SK-N-SH (cell line): ENCODE results near the gene CDK6. TPM values are rescaled to one million over a fixed set of nuclear protein-coding genes. Genes with fewer than 3 reads are reported as not detected.

Experiments used
- CTCF ChIA-PET: fragments of 300-600, 350-600 bp; formaldehyde crosslinking; extraction: SDS; loops from one replicate; lab custom pipeline; 2021; lab: Yijun Ruan, JAX
- POLR2A ChIA-PET: fragments of 350-600 bp; sonication (Branson Sonifier 250); formaldehyde crosslinking; extraction: SDS; loops from one replicate; lab custom pipeline; 2020; ENCODE audit warnings: antibody characterized with exemption, inconsistent platforms; lab: Yijun Ruan, JAX
- DNase-seq: peaks from one replicate; pipeline ENCODE4 v3.0.0; 2012
- H2AFZ ChIP-seq: fragments of 200-600 bp; sonication (generic); 2 replicates; pipeline ENCODE4 v1.8.1; 2016; ENCODE audit warnings: antibody characterized with exemption, mild to moderate bottlenecking, low read depth
- H3F3A ChIP-seq: fragments of 200-600 bp; sonication (generic); replicated peaks from 2 replicates; pipeline ENCODE3; 2016; ENCODE audit warnings: antibody characterized with exemption, mild to moderate bottlenecking; ENCODE audit not compliant: insufficient read depth
- H3K27ac ChIP-seq, 2 experiments: fragments of 200-500 bp in 1 of 2; fragments of 200-600 bp in 1 of 2; sonication (Bioruptor generic) in 1 of 2; sonication (generic), shearing (Covaris generic) in 1 of 2; 2 replicates each; pipeline versions ENCODE4 v1.5.1 to v1.6.1; 2014 to 2016; ENCODE audit warnings: low read depth in 2 of 2, inconsistent platforms in 1 of 2, low read length in 1 of 2, mild to moderate bottlenecking in 1 of 2, mixed read lengths in 1 of 2
- H3K27me3 ChIP-seq: fragments of 200-600 bp; sonication (generic), shearing (Covaris generic); 2 replicates; pipeline ENCODE4 v1.6.1; 2016; ENCODE audit warnings: mixed run types; ENCODE audit not compliant: insufficient read depth
- H3K36me3 ChIP-seq, 2 experiments: fragments of 200-500 bp in 1 of 2; fragments of 200-600 bp in 1 of 2; sonication (Bioruptor generic) in 1 of 2; sonication (generic) in 1 of 2; replicated peaks in 1 of 2; 2 replicates each; pipeline versions ENCODE3 to v1.5.1; 2014 to 2016; ENCODE audit warnings: low read length in 1 of 2, mild to moderate bottlenecking in 1 of 2; ENCODE audit not compliant: insufficient read depth in 2 of 2, control insufficient read depth in 1 of 2
- H3K4me1 ChIP-seq, 2 experiments: fragments of 200-500 bp in 1 of 2; fragments of 200-600 bp in 1 of 2; sonication (Bioruptor generic) in 1 of 2; sonication (generic), shearing (Covaris generic) in 1 of 2; 2 replicates each; pipeline versions ENCODE4 v1.5.1 to v1.6.1; 2014 to 2016; ENCODE audit warnings: low read depth in 1 of 2, low read length in 1 of 2, mixed run types in 1 of 2; ENCODE audit not compliant: insufficient read depth in 2 of 2, control insufficient read depth in 1 of 2
- H3K4me2 ChIP-seq: fragments of 200-600 bp; sonication (generic), shearing (Covaris generic); 2 replicates; pipeline ENCODE4 v1.6.1; 2017; ENCODE audit warnings: mixed run types
- H3K4me3 ChIP-seq, 2 experiments: fragments of 200-500 bp in 1 of 2; fragments of 200-600 bp in 1 of 2; sonication (Bioruptor generic) in 1 of 2; sonication (generic), shearing (Covaris generic) in 1 of 2; 2 replicates each; pipeline versions ENCODE4 v1.5.1 to v1.8.1; 2014 to 2016; ENCODE audit warnings: low read depth in 2 of 2, inconsistent platforms in 1 of 2, low read length in 1 of 2, mild to moderate bottlenecking in 1 of 2, mixed read lengths in 1 of 2, moderate library complexity in 1 of 2
- H3K79me2 ChIP-seq: fragments of 200-600 bp; sonication (generic); 2 replicates; pipeline ENCODE4 v1.8.1; 2017; ENCODE audit warnings: mild to moderate bottlenecking; ENCODE audit not compliant: insufficient read depth
- H3K9ac ChIP-seq: fragments of 200-600 bp; sonication (generic); 2 replicates; pipeline ENCODE4 v1.6.1; 2017; ENCODE audit warnings: mixed run types
- H3K9me2 ChIP-seq: fragments of 200-600 bp; sonication (generic); 2 replicates; pipeline ENCODE4 v1.6.1; 2017; ENCODE audit warnings: mixed run types
- H3K9me3 ChIP-seq: fragments of 200-600 bp; sonication (generic); 2 replicates; pipeline ENCODE4 v1.6.1; 2017; ENCODE audit warnings: mixed run types, mild to moderate bottlenecking, moderate library complexity
- H4K20me1 ChIP-seq: fragments of 200-600 bp; sonication (generic); 2 replicates; pipeline ENCODE4 v1.6.1; 2017; ENCODE audit warnings: mild to moderate bottlenecking, mixed run types; ENCODE audit not compliant: insufficient read depth
- EP300 ChIP-seq, 2 experiments: IDR thresholded peaks; 2 replicates each; pipeline versions ENCODE4 v1.4.0 to v1.6.1; 2012; ENCODE audit warnings: borderline replicate concordance in 1 of 2, low read depth in 1 of 2, low read length in 1 of 2
- EZH2phosphoT487 ChIP-seq: fragments of 200-600 bp; sonication (generic); IDR thresholded peaks from 2 replicates; pipeline ENCODE4 v1.6.1; 2017; ENCODE audit warnings: low read depth, mixed run types, mild to moderate bottlenecking, antibody characterized with exemption, moderate library complexity, borderline replicate concordance
- FOXM1 ChIP-seq: IDR thresholded peaks from 2 replicates; pipeline ENCODE4 v1.4.0; 2012; ENCODE audit warnings: low read depth, mild to moderate bottlenecking
- GABPA ChIP-seq: IDR thresholded peaks from 2 replicates; pipeline ENCODE4 v1.4.0; 2012; ENCODE audit warnings: low read depth, mild to moderate bottlenecking
- GATA2 ChIP-seq: sonication (generic); formaldehyde crosslinking; IDR thresholded peaks from 2 replicates; pipeline ENCODE4 v1.5.0; 2020; ENCODE audit warnings: mild to moderate bottlenecking, missing genetic modification reagents
- JUND ChIP-seq: IDR thresholded peaks from 2 replicates; pipeline ENCODE4 v1.4.0; 2012
- MXI1 ChIP-seq: IDR thresholded peaks from 2 replicates; pipeline ENCODE4 v1.6.1; 2012; ENCODE audit warnings: mild to moderate bottlenecking, low read depth, low read length, improper control_type of control experiment
- NFIC ChIP-seq: IDR thresholded peaks from 2 replicates; pipeline ENCODE4 v1.4.0; 2012; ENCODE audit warnings: borderline replicate concordance
- NRF1 ChIP-seq: IDR thresholded peaks from 2 replicates; pipeline ENCODE4 v1.6.1; 2012; ENCODE audit warnings: low read depth, mild to moderate bottlenecking, low read length
- RFX5 ChIP-seq: IDR thresholded peaks from 2 replicates; pipeline ENCODE4 v1.6.1; 2012; ENCODE audit warnings: mild to moderate bottlenecking, improper control_type of control experiment, low read length
- RXRA ChIP-seq: IDR thresholded peaks from 2 replicates; pipeline ENCODE4 v1.4.0; 2012; ENCODE audit warnings: low read depth, mild to moderate bottlenecking, borderline replicate concordance
- SMC3 ChIP-seq: IDR thresholded peaks from 2 replicates; pipeline ENCODE4 v1.6.1; 2012; ENCODE audit warnings: low read depth, low read length, improper control_type of control experiment
- TAF1 ChIP-seq: IDR thresholded peaks from 2 replicates; pipeline ENCODE4 v1.6.1; 2012; ENCODE audit warnings: low read depth, mild to moderate bottlenecking, low read length, moderate library complexity, borderline replicate concordance
- TCF12 ChIP-seq: IDR thresholded peaks from 2 replicates; pipeline ENCODE4 v1.4.0; 2012
- WGBS: methylation state at CpG from one replicate; pipeline ENCODE4 v1.1.6; 2017; ENCODE audit warnings: low lambda C conversion rate; 5-methylcytosine and 5-hydroxymethylcytosine counted together
- polyA plus RNA-seq, 3 experiments: library from polyadenylated mRNA; depleted of rRNA; stranded (reverse); fragments of >200 nt; gene quantifications; 2 replicates each; pipeline ENCODE4 v1.2.3, GENCODE V29; 2012
- TF ChIP-seq, protein P1 (sequence below): IDR thresholded peaks from 2 replicates; pipeline ENCODE4; 2012
- TF ChIP-seq, protein P2 (sequence below): fragments of 200-600 bp; sonication (generic); IDR thresholded peaks from 2 replicates; pipeline ENCODE4 v1.6.1; 2017; ENCODE audit warnings: antibody characterized with exemption, mild to moderate bottlenecking, moderate library complexity
- TF ChIP-seq, protein P3 (sequence below): fragments of 150-350 bp; IDR thresholded peaks from 2 replicates; pipeline ENCODE4 v1.6.1; 2016; ENCODE audit warnings: mild to moderate bottlenecking, low read depth, low read length
- TF ChIP-seq, protein P4 (sequence below): IDR thresholded peaks from 2 replicates; pipeline ENCODE4 v1.4.0; 2012; ENCODE audit warnings: low read depth, borderline replicate concordance

The CDK6 gene
- polyA plus RNA-seq, 1 of the 3 experiments (the other 2 are of a cell fraction) = 30.3 TPM

DNA sequence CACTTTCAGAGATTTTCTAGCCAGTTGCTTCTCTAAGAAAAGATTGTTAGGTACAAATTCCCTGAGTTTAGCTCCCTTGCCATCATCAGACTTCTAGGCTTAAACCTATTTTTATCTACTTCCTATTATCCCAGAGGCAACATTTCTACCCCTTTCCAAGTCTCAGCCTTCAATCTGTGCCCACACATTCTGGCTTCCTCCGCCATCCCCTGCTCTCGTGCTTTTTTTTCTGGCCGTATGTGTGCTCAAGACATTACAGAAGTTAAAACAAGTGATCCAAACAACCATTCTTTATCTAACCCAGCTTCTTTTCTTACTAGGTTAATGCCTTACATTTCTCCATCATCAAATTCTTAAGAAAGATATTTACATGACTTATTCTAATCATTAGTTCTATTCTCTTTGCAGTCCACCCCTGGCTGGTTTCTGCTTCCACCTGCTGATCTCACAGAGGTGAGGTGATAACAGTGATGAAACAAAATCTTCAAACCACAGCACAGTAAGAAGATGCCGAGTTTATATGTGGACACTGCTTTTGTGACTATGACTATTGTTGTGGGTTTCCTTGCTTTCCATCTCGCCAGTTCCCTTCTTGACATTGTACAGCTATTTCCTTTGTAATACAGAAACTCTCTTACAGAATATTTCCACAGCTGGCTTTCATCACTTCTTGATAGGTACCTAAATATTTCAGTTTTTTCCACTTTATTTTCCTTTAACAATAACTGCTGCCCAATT, 18.3 kb upstream of the CDK6 start:
- no peak for DNase-seq
- WGBS = 79% methylated on average over 5 of the region's 5 CpGs
- TF ChIP-seq, protein P1, sequence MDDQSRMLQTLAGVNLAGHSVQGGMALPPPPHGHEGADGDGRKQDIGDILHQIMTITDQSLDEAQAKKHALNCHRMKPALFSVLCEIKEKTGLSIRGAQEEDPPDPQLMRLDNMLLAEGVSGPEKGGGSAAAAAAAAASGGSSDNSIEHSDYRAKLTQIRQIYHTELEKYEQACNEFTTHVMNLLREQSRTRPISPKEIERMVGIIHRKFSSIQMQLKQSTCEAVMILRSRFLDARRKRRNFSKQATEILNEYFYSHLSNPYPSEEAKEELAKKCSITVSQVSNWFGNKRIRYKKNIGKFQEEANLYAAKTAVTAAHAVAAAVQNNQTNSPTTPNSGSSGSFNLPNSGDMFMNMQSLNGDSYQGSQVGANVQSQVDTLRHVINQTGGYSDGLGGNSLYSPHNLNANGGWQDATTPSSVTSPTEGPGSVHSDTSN = no peak
- TF ChIP-seq TCF12 = peak; percentile 32
- TF ChIP-seq NRF1 = no peak
- TF ChIP-seq, protein P2, sequence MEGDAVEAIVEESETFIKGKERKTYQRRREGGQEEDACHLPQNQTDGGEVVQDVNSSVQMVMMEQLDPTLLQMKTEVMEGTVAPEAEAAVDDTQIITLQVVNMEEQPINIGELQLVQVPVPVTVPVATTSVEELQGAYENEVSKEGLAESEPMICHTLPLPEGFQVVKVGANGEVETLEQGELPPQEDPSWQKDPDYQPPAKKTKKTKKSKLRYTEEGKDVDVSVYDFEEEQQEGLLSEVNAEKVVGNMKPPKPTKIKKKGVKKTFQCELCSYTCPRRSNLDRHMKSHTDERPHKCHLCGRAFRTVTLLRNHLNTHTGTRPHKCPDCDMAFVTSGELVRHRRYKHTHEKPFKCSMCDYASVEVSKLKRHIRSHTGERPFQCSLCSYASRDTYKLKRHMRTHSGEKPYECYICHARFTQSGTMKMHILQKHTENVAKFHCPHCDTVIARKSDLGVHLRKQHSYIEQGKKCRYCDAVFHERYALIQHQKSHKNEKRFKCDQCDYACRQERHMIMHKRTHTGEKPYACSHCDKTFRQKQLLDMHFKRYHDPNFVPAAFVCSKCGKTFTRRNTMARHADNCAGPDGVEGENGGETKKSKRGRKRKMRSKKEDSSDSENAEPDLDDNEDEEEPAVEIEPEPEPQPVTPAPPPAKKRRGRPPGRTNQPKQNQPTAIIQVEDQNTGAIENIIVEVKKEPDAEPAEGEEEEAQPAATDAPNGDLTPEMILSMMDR = no peak
- no peak for TF ChIP-seq NFIC
- no peak for TF ChIP-seq JUND
- Histone ChIP-seq H4K20me1 (no peaks in the 10 kb centered on the region), H3K9me2 (no peaks in the 10 kb centered on the region), H3K9me3 (no peaks in the 10 kb centered on the region), H3K4me2 (no peak overlapping the region), H3K27me3 (no peaks in the 10 kb centered on the region), H3K4me1 (no peaks in the 10 kb centered on the region; a peak in 1 of 4 replicates), H3K36me3 (no peaks in the 10 kb centered on the region), H3K4me3 (no peak overlapping the region), H3K79me2 (no peaks in the 10 kb centered on the region), H3K9ac (no peak overlapping the region), H3K27ac (peak overlapping the region in 1 of 2 experiments; percentile 28; a peak in 1 of 4 replicates), H2AFZ (no peak overlapping the region), H3F3A (no peaks in the 10 kb centered on the region)
- ChIA-PET CTCF (interaction anchor here (0.7 to 1.4 kb wide), 6 partner anchors 8 to 234 kb away, joined by 3 to 4 read pairs (median 3); no protein-coding TSS in a partner anchor), POLR2A (no interaction called here)

DNA sequence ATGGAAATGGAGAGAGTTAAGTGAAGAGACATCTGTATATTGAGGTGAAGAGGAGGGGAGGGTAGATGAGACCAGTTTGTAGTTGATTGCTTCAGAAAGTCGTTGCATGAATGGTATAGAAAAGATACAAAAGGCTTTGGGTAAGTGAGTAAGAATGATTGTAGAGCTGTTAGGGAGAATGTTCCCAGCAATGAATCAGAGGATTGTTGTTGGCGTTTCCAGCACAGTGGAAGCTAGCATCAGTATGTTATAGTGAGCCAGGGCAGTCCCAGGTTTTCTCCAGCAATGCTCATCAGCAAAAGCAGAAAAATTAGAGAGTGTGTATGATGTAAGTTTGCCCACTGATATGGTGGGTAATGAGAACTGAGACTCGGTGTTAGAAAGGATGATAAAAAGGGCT, 15.4 kb upstream of the CDK6 start:
- no peak overlapping the region for H2AFZ ChIP-seq
- CTCF ChIA-PET = interaction anchor here (1.2 to 1.6 kb wide), 3 partner anchors 9 to 262 kb away, joined by 3 to 9 read pairs (median 3); no protein-coding TSS in a partner anchor
- TF ChIP-seq MXI1 (no peak), SMC3 (no peak), EZH2phosphoT487 (no peak), GATA2 (no peak), RFX5 (no peak), FOXM1 (no peak), EP300 (IDR thresholded peaks at IDR 0.05; ENCODE audit: borderline replicate concordance in 1 of 2, low read depth in 1 of 2, low read length in 1 of 2) (no peak), GABPA (no peak), TAF1 (no peak), RXRA (no peak)
- TF ChIP-seq, protein P3, sequence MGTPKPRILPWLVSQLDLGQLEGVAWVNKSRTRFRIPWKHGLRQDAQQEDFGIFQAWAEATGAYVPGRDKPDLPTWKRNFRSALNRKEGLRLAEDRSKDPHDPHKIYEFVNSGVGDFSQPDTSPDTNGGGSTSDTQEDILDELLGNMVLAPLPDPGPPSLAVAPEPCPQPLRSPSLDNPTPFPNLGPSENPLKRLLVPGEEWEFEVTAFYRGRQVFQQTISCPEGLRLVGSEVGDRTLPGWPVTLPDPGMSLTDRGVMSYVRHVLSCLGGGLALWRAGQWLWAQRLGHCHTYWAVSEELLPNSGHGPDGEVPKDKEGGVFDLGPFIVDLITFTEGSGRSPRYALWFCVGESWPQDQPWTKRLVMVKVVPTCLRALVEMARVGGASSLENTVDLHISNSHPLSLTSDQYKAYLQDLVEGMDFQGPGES = no peak
- TF ChIP-seq, protein P2 = no peak
- TF ChIP-seq, protein P4, sequence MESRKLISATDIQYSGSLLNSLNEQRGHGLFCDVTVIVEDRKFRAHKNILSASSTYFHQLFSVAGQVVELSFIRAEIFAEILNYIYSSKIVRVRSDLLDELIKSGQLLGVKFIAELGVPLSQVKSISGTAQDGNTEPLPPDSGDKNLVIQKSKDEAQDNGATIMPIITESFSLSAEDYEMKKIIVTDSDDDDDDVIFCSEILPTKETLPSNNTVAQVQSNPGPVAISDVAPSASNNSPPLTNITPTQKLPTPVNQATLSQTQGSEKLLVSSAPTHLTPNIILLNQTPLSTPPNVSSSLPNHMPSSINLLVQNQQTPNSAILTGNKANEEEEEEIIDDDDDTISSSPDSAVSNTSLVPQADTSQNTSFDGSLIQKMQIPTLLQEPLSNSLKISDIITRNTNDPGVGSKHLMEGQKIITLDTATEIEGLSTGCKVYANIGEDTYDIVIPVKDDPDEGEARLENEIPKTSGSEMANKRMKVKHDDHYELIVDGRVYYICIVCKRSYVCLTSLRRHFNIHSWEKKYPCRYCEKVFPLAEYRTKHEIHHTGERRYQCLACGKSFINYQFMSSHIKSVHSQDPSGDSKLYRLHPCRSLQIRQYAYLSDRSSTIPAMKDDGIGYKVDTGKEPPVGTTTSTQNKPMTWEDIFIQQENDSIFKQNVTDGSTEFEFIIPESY = no peak

More for the DNA sequence above, 15.4 kb upstream of the CDK6 start:
- WGBS = 58% methylated on average over 3 of the region's 3 CpGs
- Histone ChIP-seq H3K4me1 (no peaks in the 10 kb centered on the region; a peak in 1 of 4 replicates), H3K4me2 (no peak overlapping the region), H3K27ac (no peak overlapping the region), H3K27me3 (no peaks in the 10 kb centered on the region), H3F3A (no peaks in the 10 kb centered on the region), H3K79me2 (no peaks in the 10 kb centered on the region), H3K4me3 (no peak overlapping the region), H3K36me3 (no peaks in the 10 kb centered on the region), H4K20me1 (no peaks in the 10 kb centered on the region), H3K9me3 (no peaks in the 10 kb centered on the region), H3K9ac (no peak overlapping the region), H3K9me2 (no peaks in the 10 kb centered on the region)
- DNase-seq = no peak
- POLR2A ChIA-PET = interaction anchor here (0.6 kb wide), 1 partner anchor 20 kb away, joined by 3 read pairs; no protein-coding TSS in a partner anchor
